Keratinocyte (primary cell): ENCODE measurements around the gene PTPRU. TPM values are rescaled to one million over a fixed set of nuclear protein-coding genes. Genes with fewer than 3 reads are reported as not detected.

ENCODE experiments used
- DNase-seq: peaks from one replicate; pipeline ENCODE4 v3.0.0-alpha.2; 2011; ENCODE audit warnings: low read depth, missing footprints, low spot score
- FAIRE-seq: peaks from 2 replicates; lab custom pipeline; 2011; peaks lifted over from hg19 to GRCh38; lab: Jason Lieb, UNC
- H2AFZ ChIP-seq: 2 replicates; pipeline ENCODE4 v1.6.0; 2012; ENCODE audit warnings: low read length, control low read depth, inconsistent platforms; ENCODE audit not compliant: control insufficient read depth
- H3K27ac ChIP-seq: 2 replicates; pipeline ENCODE4 v1.5.1; 2011; ENCODE audit warnings: low read length; ENCODE audit not compliant: control insufficient read depth, insufficient read depth
- H3K27me3 ChIP-seq: 3 replicates; pipeline ENCODE4 v1.6.0; 2011; ENCODE audit warnings: low read length; ENCODE audit not compliant: control insufficient read depth, insufficient read depth; ENCODE audit errors: extremely low read depth
- H3K36me3 ChIP-seq, 2 experiments: 2 replicates in 1 of 2; 3 replicates in 1 of 2; pipeline ENCODE4 v1.5.1; 2011; ENCODE audit warnings: low read length in 2 of 2, mild to moderate bottlenecking in 1 of 2; ENCODE audit not compliant: control insufficient read depth in 2 of 2, insufficient read depth in 2 of 2; ENCODE audit errors: extremely low read depth in 1 of 2
- H3K4me1 ChIP-seq: 3 replicates; pipeline ENCODE4 v1.5.1; 2011; ENCODE audit warnings: low read length; ENCODE audit not compliant: control insufficient read depth, insufficient read depth; ENCODE audit errors: extremely low read depth
- H3K4me2 ChIP-seq: 3 replicates; pipeline ENCODE4 v1.6.0; 2011; ENCODE audit warnings: low read depth, low read length; ENCODE audit not compliant: control insufficient read depth, insufficient read depth; ENCODE audit errors: extremely low read depth
- H3K4me3 ChIP-seq, 3 experiments: fragments of 200-600 bp in 1 of 3; sonication (generic) in 1 of 3; 2 replicates in 2 of 3; 3 replicates in 1 of 3; pipeline ENCODE4 v1.5.1; 2011 to 2016; ENCODE audit warnings: low read length in 3 of 3, mild to moderate bottlenecking in 3 of 3, control low read depth in 2 of 3, inconsistent platforms in 1 of 3, low read depth in 1 of 3, mixed read lengths in 1 of 3, mixed run types in 1 of 3, moderate library complexity in 1 of 3; ENCODE audit not compliant: control insufficient read depth in 2 of 3, insufficient read depth in 2 of 3; ENCODE audit errors: extremely low read depth in 1 of 3
- H3K79me2 ChIP-seq: 2 replicates; pipeline ENCODE4 v1.6.0; 2012; ENCODE audit warnings: low read length; ENCODE audit not compliant: control insufficient read depth, insufficient read depth
- H3K9ac ChIP-seq: 3 replicates; pipeline ENCODE4 v1.6.0; 2011; ENCODE audit warnings: low read length; ENCODE audit not compliant: control insufficient read depth, insufficient read depth; ENCODE audit errors: extremely low read depth
- H3K9me1 ChIP-seq: 3 replicates; pipeline ENCODE4 v1.6.0; 2011; ENCODE audit warnings: low read length; ENCODE audit not compliant: control insufficient read depth, insufficient read depth; ENCODE audit errors: extremely low read depth
- H3K9me3 ChIP-seq: 2 replicates; pipeline ENCODE4 v1.5.1; 2012; ENCODE audit warnings: low read depth, low read length; ENCODE audit not compliant: control insufficient read depth
- H4K20me1 ChIP-seq: 3 replicates; pipeline ENCODE4 v1.6.0; 2011; ENCODE audit warnings: low read length; ENCODE audit not compliant: control insufficient read depth, insufficient read depth; ENCODE audit errors: extremely low read depth
- CTCF ChIP-seq, 3 experiments: IDR thresholded peaks in 1 of 3; conservative IDR thresholded peaks in 1 of 3; optimal IDR thresholded peaks in 1 of 3; 2 replicates in 2 of 3; 3 replicates in 1 of 3; pipeline versions ENCODE3 to v1.5.1; 2011; ENCODE audit warnings: low read length in 3 of 3, mild to moderate bottlenecking in 3 of 3, moderate library complexity in 2 of 3, control low read depth in 1 of 3, inconsistent platforms in 1 of 3; ENCODE audit not compliant: insufficient read depth in 2 of 3; ENCODE audit errors: extremely low read depth in 1 of 3
- EZH2 ChIP-seq: IDR thresholded peaks from one replicate; pipeline ENCODE4 v1.6.1; 2012; ENCODE audit warnings: inconsistent platforms, mild to moderate bottlenecking, low read length, moderate library complexity
- dilution Hi-C: fragments of 300-500 bp; cut with MboI; formaldehyde crosslinking; loops from one replicate; pipeline ENCODE4 v1.7.0; 2020; ENCODE audit warnings: low sequenced_read_pairs; ENCODE audit not compliant: extremely low pct_ligation_motif_present
- polyA plus RNA-seq, 5 experiments: library from polyadenylated mRNA; depleted of rRNA in 3 of 5; stranded (reverse) in 3 of 5; stranded (forward) in 1 of 5; unstranded in 1 of 5; fragments of >200 nt; gene quantifications; 1 replicate in 1 of 5; 2 replicates in 3 of 5; 3 replicates in 1 of 5; pipeline versions ENCODE4 v1.2.1 to v1.2.3, GENCODE V29; 2011 to 2012; ENCODE audit warnings: missing spikeins in 2 of 5, low read depth in 1 of 5, low replicate concordance in 1 of 5

The PTPRU gene
- polyA plus RNA-seq, 1 donor (not counting 4 experiments of a cell fraction or from before 2014, with no cell fraction given): 4.3 TPM

- no peak overlapping the region for H3K4me3 ChIP-seq
- dilution Hi-C loops: no loop called here
- FAIRE-seq (no peak), DNase-seq (no peak)
- H3K36me3 ChIP-seq: no peaks in the 10 kb centered on the region
- no peak overlapping the region for H3K4me2 ChIP-seq
- H3K79me2 ChIP-seq: no peaks in the 10 kb centered on the region
- no peaks in the 10 kb centered on the region for H3K27me3 ChIP-seq
- no peaks in the 10 kb centered on the region for H3K9me1 ChIP-seq
- H4K20me1 ChIP-seq: no peaks in the 10 kb centered on the region
- no peak overlapping the region for H3K27ac ChIP-seq
- H3K9ac ChIP-seq: no peak overlapping the region
- no peaks in the 10 kb centered on the region for H3K9me3 ChIP-seq
- H3K4me1 ChIP-seq: peaks cover 13% of the 10 kb centered on the region
- no peak for TF ChIP-seq CTCF (optimal IDR thresholded peaks at IDR 0.05 in 1 of 3, IDR thresholded peaks at IDR 0.05 in 1 of 3, conservative IDR thresholded peaks at IDR 0.05 in 1 of 3; ENCODE audit: extremely low read depth in 1 of 3, insufficient read depth in 2 of 3, low read length in 3 of 3)
- TF ChIP-seq EZH2: no peak
- no peak overlapping the region for H2AFZ ChIP-seq
Observed at GRCh38 chr1:29267321-29268070, 31.2 kb downstream of the PTPRU start.

DNA sequence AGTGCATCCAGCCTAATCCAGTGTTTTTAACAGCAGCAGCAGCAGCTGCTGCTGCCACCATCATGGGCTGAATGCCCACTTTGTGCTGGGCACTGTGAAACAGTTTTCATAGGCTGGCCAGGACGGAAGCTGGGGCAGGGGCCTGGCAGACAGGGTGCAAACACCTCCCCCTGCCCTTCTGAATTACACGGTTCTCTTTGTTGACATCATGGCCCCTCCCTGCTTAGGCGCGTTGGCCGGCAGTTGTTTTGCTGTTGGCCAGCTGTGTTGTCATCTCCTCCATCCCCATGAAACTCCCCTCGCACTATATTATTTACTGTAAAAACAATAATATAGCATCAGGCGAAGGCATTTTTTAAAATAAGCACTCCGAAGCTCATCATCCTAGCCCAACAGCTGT is 33.1 kb downstream of the PTPRU start:
- Histone ChIP-seq H4K20me1 (no peaks in the 10 kb centered on the region), H2AFZ (no peak overlapping the region), H3K79me2 (no peaks in the 10 kb centered on the region), H3K9ac (no peak overlapping the region), H3K4me1 (peaks cover 13% of the 10 kb centered on the region), H3K9me3 (no peaks in the 10 kb centered on the region), H3K4me2 (no peak overlapping the region), H3K4me3 (no peak overlapping the region), H3K9me1 (no peaks in the 10 kb centered on the region), H3K36me3 (no peaks in the 10 kb centered on the region), H3K27ac (no peak overlapping the region), H3K27me3 (no peaks in the 10 kb centered on the region)
- dilution Hi-C loops: no loop called here
- FAIRE-seq (no peak), DNase-seq (no peak)
- TF ChIP-seq EZH2: no peak
- TF ChIP-seq CTCF (optimal IDR thresholded peaks at IDR 0.05 in 1 of 3, IDR thresholded peaks at IDR 0.05 in 1 of 3, conservative IDR thresholded peaks at IDR 0.05 in 1 of 3; ENCODE audit: extremely low read depth in 1 of 3, insufficient read depth in 2 of 3, low read length in 3 of 3): no peak
